ENCODE measurements around the gene CCDC92. TPM values are rescaled to one million over a fixed set of nuclear protein-coding genes. Genes with fewer than 3 reads are reported as not detected.

Gene CCDC92
- total and polyA plus RNA-seq, 2 donors (not counting 1 experiment from before 2014, with no cell fraction given) = 26.6 to 36.2 TPM

DNA sequence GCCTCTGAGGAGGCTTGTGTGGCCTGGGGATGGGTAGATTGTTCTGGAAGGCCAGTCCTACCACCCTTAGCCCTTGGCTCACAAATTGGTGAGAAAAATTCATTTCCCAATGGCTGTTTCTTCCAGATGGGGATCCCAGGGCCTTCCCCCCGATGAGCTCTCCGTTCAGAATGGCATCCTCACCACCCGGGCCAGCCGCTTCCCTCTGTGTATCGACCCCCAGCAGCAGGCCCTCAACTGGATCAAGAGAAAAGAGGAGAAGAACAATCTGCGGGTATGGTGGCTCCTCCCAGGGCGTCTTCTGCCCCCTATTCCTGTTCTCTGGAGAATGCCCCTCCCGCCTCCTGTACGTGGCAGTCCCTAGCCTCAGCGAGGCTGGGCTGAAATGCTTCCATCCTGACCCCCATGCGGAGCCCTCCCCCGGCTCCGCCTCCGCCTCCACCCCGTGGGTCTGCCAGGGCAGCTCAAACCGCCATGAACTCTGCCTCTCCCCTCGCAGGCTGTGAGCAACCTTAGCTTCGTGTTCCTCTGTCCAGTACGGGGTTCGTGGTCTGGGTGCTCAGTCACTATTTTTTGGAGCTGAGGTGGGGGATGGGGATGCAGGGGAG is 57.8 kb downstream of the CCDC92 start:
- intact Hi-C loops (cut with micrococcal nuclease) = no loop called here
- Mint-ChIP-seq H3K27me3 (peaks cover 9% of the 10 kb centered on the region), H3K27ac (no peak overlapping the region), H3K9me3 (ENCODE audit: insufficient read depth) (no peaks in the 10 kb centered on the region), H3K4me3 (no peak overlapping the region), H3K4me1 (no peaks in the 10 kb centered on the region)
- Histone ChIP-seq H3K4me2 (replicated peaks; ENCODE audit: low read depth, low read length, poor library complexity, severe bottlenecking) (no peak overlapping the region), H3K79me2 (ENCODE audit: control insufficient read depth, insufficient read depth, low read length) (no peaks in the 10 kb centered on the region), H2AFZ (ENCODE audit: insufficient read depth, low read depth, low read length, poor library complexity, severe bottlenecking) (no peak overlapping the region), H3K9me3 (ENCODE audit: control extremely low read depth in 1 of 3, control insufficient read depth in 2 of 3, insufficient read depth in 1 of 3, low read length in 2 of 3) (no peaks in the 10 kb centered on the region), H3K36me3 (replicated peaks in 1 of 2; ENCODE audit: control extremely low read depth in 1 of 2, control insufficient read depth in 1 of 2, extremely low read depth in 1 of 2, insufficient read depth in 2 of 2, low read length in 1 of 2) (no peaks in the 10 kb centered on the region), H3K9ac (ENCODE audit: low read length) (no peak overlapping the region), H3K4me1 (ENCODE audit: control insufficient read depth in 2 of 2, insufficient read depth in 2 of 2, low read length in 2 of 2) (no peaks in the 10 kb centered on the region), H3K27me3 (replicated peaks in 1 of 4; ENCODE audit: control extremely low read depth in 1 of 4, control insufficient read depth in 3 of 4, insufficient read depth in 4 of 4, low read length in 3 of 4) (no peaks in the 10 kb centered on the region), H3K27ac (ENCODE audit: low read length in 2 of 2) (no peak overlapping the region), H4K20me1 (ENCODE audit: control insufficient read depth, insufficient read depth, low read length, poor library complexity, severe bottlenecking) (no peaks in the 10 kb centered on the region), H3K4me3 (ENCODE audit: control extremely low read depth in 1 of 5, extremely low read depth in 1 of 5, insufficient read depth in 1 of 5, low read depth in 2 of 5, low read length in 4 of 5) (no peak overlapping the region)
- DNase-seq = no peak
- CTCF ChIA-PET = interaction anchor here (1.0 to 1.6 kb wide), 2 partner anchors 9 to 69 kb away, joined by 3 to 4 read pairs; no protein-coding TSS in a partner anchor
- WGBS (ENCODE audit: insufficient coverage) = 95% methylated on average over 13 of the region's 20 CpGs
- no peak for TF ChIP-seq EZH2 (IDR thresholded peaks at IDR 0.05; ENCODE audit: borderline replicate concordance, insufficient read depth, low read depth, low read length, poor library complexity, severe bottlenecking)
- TF ChIP-seq, protein P1, sequence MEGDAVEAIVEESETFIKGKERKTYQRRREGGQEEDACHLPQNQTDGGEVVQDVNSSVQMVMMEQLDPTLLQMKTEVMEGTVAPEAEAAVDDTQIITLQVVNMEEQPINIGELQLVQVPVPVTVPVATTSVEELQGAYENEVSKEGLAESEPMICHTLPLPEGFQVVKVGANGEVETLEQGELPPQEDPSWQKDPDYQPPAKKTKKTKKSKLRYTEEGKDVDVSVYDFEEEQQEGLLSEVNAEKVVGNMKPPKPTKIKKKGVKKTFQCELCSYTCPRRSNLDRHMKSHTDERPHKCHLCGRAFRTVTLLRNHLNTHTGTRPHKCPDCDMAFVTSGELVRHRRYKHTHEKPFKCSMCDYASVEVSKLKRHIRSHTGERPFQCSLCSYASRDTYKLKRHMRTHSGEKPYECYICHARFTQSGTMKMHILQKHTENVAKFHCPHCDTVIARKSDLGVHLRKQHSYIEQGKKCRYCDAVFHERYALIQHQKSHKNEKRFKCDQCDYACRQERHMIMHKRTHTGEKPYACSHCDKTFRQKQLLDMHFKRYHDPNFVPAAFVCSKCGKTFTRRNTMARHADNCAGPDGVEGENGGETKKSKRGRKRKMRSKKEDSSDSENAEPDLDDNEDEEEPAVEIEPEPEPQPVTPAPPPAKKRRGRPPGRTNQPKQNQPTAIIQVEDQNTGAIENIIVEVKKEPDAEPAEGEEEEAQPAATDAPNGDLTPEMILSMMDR (IDR thresholded peaks at IDR 0.05) = no peak
- no peak for ATAC-seq (ENCODE audit: low read depth)
- POLR2A ChIA-PET = no interaction called here

DNA sequence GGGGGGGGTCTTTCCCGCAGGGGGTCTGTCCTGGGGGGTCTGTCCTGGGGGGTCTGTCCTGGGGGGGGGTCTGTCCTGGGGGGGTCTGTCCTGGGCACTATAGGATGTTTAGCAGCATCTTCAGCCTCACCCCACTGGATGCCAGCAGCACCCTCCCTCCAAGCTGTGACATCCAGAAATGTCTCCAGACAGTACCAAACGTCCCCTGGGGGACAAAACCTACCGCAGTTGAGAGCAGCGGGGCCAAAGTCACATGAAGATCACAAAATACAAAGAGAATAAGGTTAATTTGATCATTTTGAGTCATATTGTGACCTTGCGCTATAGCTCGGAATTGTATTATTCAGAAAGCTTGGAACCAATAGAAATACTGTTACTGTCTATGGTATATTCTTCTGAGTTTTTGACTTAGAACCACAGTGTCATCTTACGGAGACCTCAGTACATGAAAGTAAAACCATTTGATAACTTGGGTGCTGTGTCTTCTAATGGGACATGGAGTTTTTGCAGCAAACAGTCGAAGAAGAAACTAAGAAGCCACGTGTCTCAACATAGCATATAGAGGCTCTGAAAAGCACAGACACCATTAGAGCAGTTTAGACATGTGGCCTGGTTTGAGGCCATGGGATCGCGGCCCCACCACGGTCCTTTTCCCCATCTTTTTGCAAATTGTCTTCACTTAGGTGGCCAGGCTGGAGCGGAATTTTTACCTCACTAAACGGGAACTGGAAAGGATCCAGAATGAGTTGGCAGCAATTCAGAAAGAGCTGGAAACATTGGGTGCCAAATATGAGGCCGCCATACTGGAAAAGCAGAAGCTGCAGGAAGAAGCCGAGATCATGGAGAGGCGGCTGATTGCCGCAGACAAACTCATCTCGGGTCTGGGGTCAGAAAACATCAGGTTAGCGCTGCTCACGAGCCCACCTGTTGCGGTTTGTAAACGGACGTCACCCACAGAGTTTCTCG is 59.9 kb downstream of the CCDC92 start:
- WGBS (ENCODE audit: insufficient coverage) = 94% methylated on average over 19 of the region's 25 CpGs
- no peak overlapping the region for H2AFZ ChIP-seq (ENCODE audit: insufficient read depth, low read depth, low read length, poor library complexity, severe bottlenecking)
- no peak overlapping the region for H3K27ac Mint-ChIP-seq
- no peak overlapping the region for H3K4me3 ChIP-seq (ENCODE audit: control extremely low read depth in 1 of 5, extremely low read depth in 1 of 5, insufficient read depth in 1 of 5, low read depth in 2 of 5, low read length in 4 of 5)
- no peaks in the 10 kb centered on the region for H3K9me3 ChIP-seq (ENCODE audit: control extremely low read depth in 1 of 3, control insufficient read depth in 2 of 3, insufficient read depth in 1 of 3, low read length in 2 of 3)
- POLR2A ChIA-PET = no interaction called here
- H4K20me1 ChIP-seq (ENCODE audit: control insufficient read depth, insufficient read depth, low read length, poor library complexity, severe bottlenecking) = no peaks in the 10 kb centered on the region
- TF ChIP-seq, protein P1 (IDR thresholded peaks at IDR 0.05) = no peak
- TF ChIP-seq EZH2 (IDR thresholded peaks at IDR 0.05; ENCODE audit: borderline replicate concordance, insufficient read depth, low read depth, low read length, poor library complexity, severe bottlenecking) = no peak
- no peak overlapping the region for H3K9ac ChIP-seq (ENCODE audit: low read length)
- no peaks in the 10 kb centered on the region for H3K4me1 ChIP-seq (ENCODE audit: control insufficient read depth in 2 of 2, insufficient read depth in 2 of 2, low read length in 2 of 2)
- no peaks in the 10 kb centered on the region for H3K79me2 ChIP-seq (ENCODE audit: control insufficient read depth, insufficient read depth, low read length)
- no peaks in the 10 kb centered on the region for H3K9me3 Mint-ChIP-seq (ENCODE audit: insufficient read depth)
- H3K27me3 Mint-ChIP-seq = peaks cover 9% of the 10 kb centered on the region
- ATAC-seq (ENCODE audit: low read depth) (no peak), DNase-seq (no peak)
- H3K4me2 ChIP-seq (replicated peaks; ENCODE audit: low read depth, low read length, poor library complexity, severe bottlenecking) = no peak overlapping the region
- H3K36me3 ChIP-seq (replicated peaks in 1 of 2; ENCODE audit: control extremely low read depth in 1 of 2, control insufficient read depth in 1 of 2, extremely low read depth in 1 of 2, insufficient read depth in 2 of 2, low read length in 1 of 2) = no peaks in the 10 kb centered on the region
- H3K4me1 Mint-ChIP-seq = no peaks in the 10 kb centered on the region
- CTCF ChIA-PET = no interaction called here
- no peaks in the 10 kb centered on the region for H3K27me3 ChIP-seq (replicated peaks in 1 of 4; ENCODE audit: control extremely low read depth in 1 of 4, control insufficient read depth in 3 of 4, insufficient read depth in 4 of 4, low read length in 3 of 4)
- intact Hi-C loops (cut with micrococcal nuclease) = no loop called here
- no peak overlapping the region for H3K27ac ChIP-seq (ENCODE audit: low read length in 2 of 2)
- H3K4me3 Mint-ChIP-seq = no peak overlapping the region
